Lung (tissue), 12 donors: Measurements from ENCODE around the gene ETHE1. TPM values are rescaled to one million over a fixed set of nuclear protein-coding genes. Genes with fewer than 3 reads are reported as not detected.

Experiments
- ATAC-seq: fragments of 200-7000 bp; cut with Tn5 transposase; one replicate; pipeline ENCODE4 v1.9.1; 2020; ENCODE audit warnings: moderate number of reproducible peaks; ENCODE audit not compliant: insufficient read depth, low FRiP score
- DNase-seq, 3 donors: peaks; one replicate each; pipeline ENCODE4 v3.0.0-alpha.2; 2013 to 2017
- H3K27ac ChIP-seq, 2 donors: one replicate each; pipeline ENCODE4 v1.5.1; 2013; ENCODE audit warnings: mild to moderate bottlenecking in 2 of 2, moderate library complexity in 2 of 2, control low read depth in 1 of 2, inconsistent platforms in 1 of 2, low read depth in 1 of 2, low read length in 1 of 2
- H3K27me3 ChIP-seq, 3 donors: one replicate each; pipeline ENCODE4 v1.5.1; 2013; ENCODE audit warnings: low read length in 2 of 3; ENCODE audit not compliant: control insufficient read depth in 3 of 3, insufficient read depth in 3 of 3
- H3K36me3 ChIP-seq, 4 donors: one replicate each; pipeline ENCODE4 v1.5.1; 2013; ENCODE audit warnings: low read length in 4 of 4, mild to moderate bottlenecking in 1 of 4, moderate library complexity in 1 of 4; ENCODE audit not compliant: control insufficient read depth in 4 of 4, insufficient read depth in 4 of 4
- H3K4me1 ChIP-seq, 5 donors: one replicate each; pipeline ENCODE4 v1.5.1; 2013; ENCODE audit warnings: low read length in 5 of 5, mild to moderate bottlenecking in 2 of 5, moderate library complexity in 1 of 5; ENCODE audit not compliant: control insufficient read depth in 5 of 5, insufficient read depth in 5 of 5
- H3K4me3 ChIP-seq: one replicate; pipeline ENCODE4 v1.5.1; 2013; ENCODE audit warnings: mild to moderate bottlenecking, control low read depth, moderate library complexity
- H3K9ac ChIP-seq, 2 donors: one replicate each; pipeline ENCODE4 v1.5.1; 2013; ENCODE audit warnings: low read length in 2 of 2, control low read depth in 1 of 2; ENCODE audit not compliant: insufficient read depth in 1 of 2
- H3K9me3 ChIP-seq, 4 donors: one replicate each; pipeline ENCODE4 v1.5.1; 2013; ENCODE audit warnings: low read length in 3 of 4, mild to moderate bottlenecking in 1 of 4, moderate library complexity in 1 of 4; ENCODE audit not compliant: control insufficient read depth in 4 of 4, insufficient read depth in 3 of 4
- WGBS, 2 donors: extraction: QIAGEN DNeasy Blood & Tissue Kit; methylation state at CpG; one replicate each; pipeline ENCODE4 v1.1.7; 2013; 5-methylcytosine and 5-hydroxymethylcytosine counted together
- polyA plus RNA-seq, 2 donors: library from polyadenylated mRNA; stranded (reverse); fragments of 200-250 nt; gene quantifications; one replicate each; pipeline ENCODE4 v1.2.1, GENCODE V29; 2013
- total RNA-seq, 2 donors: library from RNA; depleted of rRNA in 1 of 2; stranded (reverse); fragments of >200 nt in 1 of 2; gene quantifications; one replicate each; pipeline ENCODE4 v1.2.1, GENCODE V29; 2014 to 2021
- TF ChIP-seq, protein P1 (sequence below): IDR thresholded peaks from 2 replicates; pipeline ENCODE4 v1.5.1; 2012; ENCODE audit warnings: mild to moderate bottlenecking; ENCODE audit errors: control extremely low read depth, extremely low read depth
- donor health status: control.
- donor health status: control.
- donor health status: Bipolar disorder and iron deficiency.
- donor health status: healthy.
- donor health status: DM: yes; HTN: yes; CAD: no.

The ETHE1 gene
- total and polyA plus RNA-seq, 4 donors: 15.0 to 76.9 (median 37.5) TPM

DNA sequence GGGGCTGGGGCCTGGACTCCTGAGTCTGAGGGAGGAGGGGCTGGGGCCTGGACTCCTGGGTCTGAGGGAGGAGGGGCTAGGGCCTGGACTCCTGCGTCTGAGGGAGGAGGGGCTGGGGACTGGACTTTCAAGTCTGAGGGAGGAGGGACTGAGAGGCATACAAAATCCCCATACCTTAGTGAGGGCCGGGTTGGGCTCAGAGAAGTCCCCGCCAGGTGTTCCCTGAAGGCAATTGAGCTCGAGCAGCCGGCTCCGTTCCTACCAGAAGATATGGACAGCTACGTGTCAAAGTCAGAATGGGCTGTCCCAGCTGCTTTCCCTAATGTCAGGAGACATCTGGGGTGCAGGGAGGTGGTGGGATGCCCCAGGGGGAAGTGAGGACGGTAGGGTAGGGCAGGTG lies 31.9 kb downstream of the ETHE1 start:
- Histone ChIP-seq H3K9me3 (no peaks in the 10 kb centered on the region), H3K9ac (no peak overlapping the region), H3K27ac (no peak overlapping the region), H3K36me3 (peaks cover 0 to 14% (median 6%) of the 10 kb centered on the region in 4 donors), H3K27me3 (no peaks in the 10 kb centered on the region), H3K4me1 (peaks cover 0 to 19% (median 2%) of the 10 kb centered on the region in 5 donors), H3K4me3 (no peak overlapping the region)
- ATAC-seq (no peak), DNase-seq (no peak)
- TF ChIP-seq, protein P1, sequence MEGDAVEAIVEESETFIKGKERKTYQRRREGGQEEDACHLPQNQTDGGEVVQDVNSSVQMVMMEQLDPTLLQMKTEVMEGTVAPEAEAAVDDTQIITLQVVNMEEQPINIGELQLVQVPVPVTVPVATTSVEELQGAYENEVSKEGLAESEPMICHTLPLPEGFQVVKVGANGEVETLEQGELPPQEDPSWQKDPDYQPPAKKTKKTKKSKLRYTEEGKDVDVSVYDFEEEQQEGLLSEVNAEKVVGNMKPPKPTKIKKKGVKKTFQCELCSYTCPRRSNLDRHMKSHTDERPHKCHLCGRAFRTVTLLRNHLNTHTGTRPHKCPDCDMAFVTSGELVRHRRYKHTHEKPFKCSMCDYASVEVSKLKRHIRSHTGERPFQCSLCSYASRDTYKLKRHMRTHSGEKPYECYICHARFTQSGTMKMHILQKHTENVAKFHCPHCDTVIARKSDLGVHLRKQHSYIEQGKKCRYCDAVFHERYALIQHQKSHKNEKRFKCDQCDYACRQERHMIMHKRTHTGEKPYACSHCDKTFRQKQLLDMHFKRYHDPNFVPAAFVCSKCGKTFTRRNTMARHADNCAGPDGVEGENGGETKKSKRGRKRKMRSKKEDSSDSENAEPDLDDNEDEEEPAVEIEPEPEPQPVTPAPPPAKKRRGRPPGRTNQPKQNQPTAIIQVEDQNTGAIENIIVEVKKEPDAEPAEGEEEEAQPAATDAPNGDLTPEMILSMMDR: no peak
- WGBS, 2 donors: 87 to 92% methylated on average over 8 of the region's 8 CpGs

DNA sequence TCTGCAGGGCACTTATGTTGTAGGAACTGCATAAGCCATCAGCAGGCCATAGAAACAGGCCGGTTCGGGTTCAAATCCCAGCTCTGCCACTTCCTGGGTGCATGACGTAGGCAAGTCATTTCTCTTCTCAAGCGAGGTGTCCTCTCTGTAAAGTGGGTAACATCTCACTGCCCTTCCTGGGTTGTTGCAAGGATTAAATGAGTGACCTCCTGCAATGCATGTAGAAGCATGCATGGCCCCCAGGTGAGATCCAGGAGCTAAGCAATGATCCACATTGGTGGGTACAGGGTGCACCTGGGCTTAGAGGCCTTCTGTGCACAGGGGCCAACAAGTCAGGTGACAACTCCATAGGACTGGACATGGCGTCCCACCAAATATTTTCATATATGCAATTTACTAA lies 36.2 kb downstream of the ETHE1 start:
- DNase-seq: no peak
- 90 to 93% methylated on average over 5 of the region's 5 CpGs for WGBS, 2 donors
- Histone ChIP-seq H3K9me3 (no peaks in the 10 kb centered on the region), H3K4me3 (no peak overlapping the region), H3K27me3 (no peaks in the 10 kb centered on the region), H3K9ac (no peak overlapping the region), H3K27ac (no peak overlapping the region), H3K4me1 (no peaks in the 10 kb centered on the region), H3K36me3 (peaks cover 0 to 7% (median 0%) of the 10 kb centered on the region in 4 donors)
- TF ChIP-seq, protein P1: no peak
- ATAC-seq: no peak

DNA sequence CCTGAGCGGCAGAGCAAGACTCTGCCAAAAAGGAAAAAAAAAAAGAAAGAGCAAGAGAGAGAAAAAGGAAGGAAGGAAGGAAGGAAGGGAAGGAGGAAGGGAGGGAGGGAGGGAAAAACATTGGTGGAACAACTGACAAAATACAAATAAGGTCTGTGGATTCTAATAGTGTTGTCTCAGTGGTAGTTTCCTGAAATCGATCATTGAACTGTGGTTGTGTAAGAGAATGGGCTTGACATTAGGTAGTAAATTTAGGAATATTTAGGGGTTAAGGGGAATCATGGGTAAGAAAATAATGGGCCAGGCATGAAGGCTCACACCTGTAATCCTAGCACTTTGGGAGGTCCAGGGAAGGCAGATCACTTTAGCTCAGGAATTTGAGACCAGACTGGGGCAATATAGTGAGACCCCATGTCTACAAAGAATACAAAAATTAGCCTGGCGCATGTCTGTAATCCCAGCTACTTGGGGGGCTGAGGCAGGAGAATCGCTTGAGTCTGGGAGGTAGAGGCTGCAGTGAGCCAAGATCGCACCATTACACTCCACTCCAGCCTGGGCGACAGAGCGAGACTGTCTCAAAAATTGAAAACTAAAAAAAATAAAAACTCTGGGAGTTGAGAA lies 36.9 kb downstream of the ETHE1 start:
- no peak overlapping the region for H3K9ac ChIP-seq
- no peaks in the 10 kb centered on the region for H3K9me3 ChIP-seq
- H3K27me3 ChIP-seq: no peaks in the 10 kb centered on the region
- ATAC-seq (no peak), DNase-seq (no peak)
- H3K4me3 ChIP-seq: no peak overlapping the region
- 91 to 93% methylated on average over 7 of the region's 7 CpGs for WGBS, 2 donors
- no peak overlapping the region for H3K27ac ChIP-seq
- no peaks in the 10 kb centered on the region for H3K4me1 ChIP-seq
- TF ChIP-seq, protein P1: no peak
- peaks cover 0 to 3% (median 0%) of the 10 kb centered on the region in 4 donors for H3K36me3 ChIP-seq

DNA sequence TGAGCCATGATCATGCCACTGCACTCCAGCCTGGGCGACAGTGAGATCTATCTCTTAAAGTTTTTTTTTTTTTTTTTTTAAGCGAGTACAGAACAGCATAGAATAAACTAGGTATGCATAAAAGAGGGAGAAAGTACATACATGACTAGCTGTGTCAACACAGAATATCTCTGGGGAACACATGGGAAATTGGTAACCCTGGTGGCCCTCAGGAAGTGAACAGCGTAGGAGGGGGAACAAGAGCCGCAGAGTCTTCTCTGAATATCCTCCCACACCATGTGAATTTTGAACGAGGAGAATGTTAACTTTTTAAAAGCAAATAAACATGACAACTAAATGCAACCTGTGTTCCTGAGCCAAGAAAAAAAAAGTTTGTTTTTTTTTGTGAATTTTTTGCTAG lies 37.7 kb downstream of the ETHE1 start:
- DNase-seq: no peak
- no peak for ATAC-seq
- TF ChIP-seq, protein P1: no peak

More for the DNA sequence above, 37.7 kb downstream of the ETHE1 start:
- Histone ChIP-seq H3K9me3 (no peaks in the 10 kb centered on the region), H3K36me3 (no peaks in the 10 kb centered on the region), H3K27me3 (no peaks in the 10 kb centered on the region), H3K4me3 (no peak overlapping the region), H3K9ac (no peak overlapping the region), H3K27ac (no peak overlapping the region), H3K4me1 (no peaks in the 10 kb centered on the region)
- WGBS, 2 donors: 47 to 53% methylated on average over 5 of the region's 5 CpGs
